HCT116 (cell line): ENCODE results near the gene JPH3.

Source experiments
- EZH2 ChIP-seq: fragments of 200-600 bp; sonication (generic); IDR thresholded peaks from 2 replicates; pipeline ENCODE4 v1.6.1; 2017; ENCODE audit warnings: antibody characterized with exemption, mixed run types
- EZH2phosphoT487 ChIP-seq: fragments of 200-600 bp; IDR thresholded peaks from 2 replicates; pipeline ENCODE4 v1.6.1; 2018; ENCODE audit warnings: antibody characterized with exemption, borderline replicate concordance
- JUND ChIP-seq: IDR thresholded peaks from 2 replicates; pipeline ENCODE4 v1.6.1; 2012
- POLR2A ChIP-seq: IDR thresholded peaks from 2 replicates; pipeline ENCODE4 v1.7.0; 2011; ENCODE audit warnings: borderline replicate concordance; ENCODE audit not compliant: insufficient read depth, insufficient read length; ENCODE audit errors: extremely low read depth
- SIN3A ChIP-seq: IDR thresholded peaks from 2 replicates; pipeline ENCODE4 v1.6.1; 2012; ENCODE audit warnings: low read depth
- TF ChIP-seq, protein P1 (sequence below), 3 experiments: fragments of 200-600 bp in 1 of 3; sonication (generic) in 1 of 3; IDR thresholded peaks in 2 of 3; conservative IDR thresholded peaks in 1 of 3; 2 replicates each; pipeline ENCODE4 v1.5.1; 2012 to 2017; ENCODE audit warnings: low read depth in 2 of 3, low read length in 2 of 3, antibody characterized with exemption in 1 of 3, borderline replicate concordance in 1 of 3, control low read depth in 1 of 3, mild to moderate bottlenecking in 1 of 3, mixed read lengths in 1 of 3, mixed run types in 1 of 3, moderate library complexity in 1 of 3; ENCODE audit not compliant: insufficient read depth in 1 of 3

DNA sequence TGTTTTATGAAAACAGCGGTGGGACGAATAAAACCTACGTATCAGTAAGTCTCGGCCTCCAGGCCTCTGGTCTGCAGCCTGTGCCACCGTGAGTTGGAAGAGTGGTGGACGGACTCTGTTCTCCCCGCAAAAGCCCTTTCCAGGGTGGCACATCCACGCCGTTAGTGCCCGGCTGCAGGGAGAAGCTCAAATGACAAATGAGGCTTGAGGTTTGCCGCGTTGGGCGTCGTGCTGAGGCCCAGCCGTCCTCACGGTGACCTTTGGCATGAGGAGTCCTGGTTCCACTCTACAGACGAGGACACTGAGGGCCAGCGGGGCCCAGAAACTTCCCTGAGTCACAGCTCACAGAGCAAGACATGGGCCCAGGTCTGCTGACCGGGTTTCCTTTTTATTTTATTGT is 40.2 kb downstream of the JPH3 start:
- no peak for TF ChIP-seq EZH2
- TF ChIP-seq, protein P1, sequence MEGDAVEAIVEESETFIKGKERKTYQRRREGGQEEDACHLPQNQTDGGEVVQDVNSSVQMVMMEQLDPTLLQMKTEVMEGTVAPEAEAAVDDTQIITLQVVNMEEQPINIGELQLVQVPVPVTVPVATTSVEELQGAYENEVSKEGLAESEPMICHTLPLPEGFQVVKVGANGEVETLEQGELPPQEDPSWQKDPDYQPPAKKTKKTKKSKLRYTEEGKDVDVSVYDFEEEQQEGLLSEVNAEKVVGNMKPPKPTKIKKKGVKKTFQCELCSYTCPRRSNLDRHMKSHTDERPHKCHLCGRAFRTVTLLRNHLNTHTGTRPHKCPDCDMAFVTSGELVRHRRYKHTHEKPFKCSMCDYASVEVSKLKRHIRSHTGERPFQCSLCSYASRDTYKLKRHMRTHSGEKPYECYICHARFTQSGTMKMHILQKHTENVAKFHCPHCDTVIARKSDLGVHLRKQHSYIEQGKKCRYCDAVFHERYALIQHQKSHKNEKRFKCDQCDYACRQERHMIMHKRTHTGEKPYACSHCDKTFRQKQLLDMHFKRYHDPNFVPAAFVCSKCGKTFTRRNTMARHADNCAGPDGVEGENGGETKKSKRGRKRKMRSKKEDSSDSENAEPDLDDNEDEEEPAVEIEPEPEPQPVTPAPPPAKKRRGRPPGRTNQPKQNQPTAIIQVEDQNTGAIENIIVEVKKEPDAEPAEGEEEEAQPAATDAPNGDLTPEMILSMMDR (IDR thresholded peaks at IDR 0.05 in 2 of 3, conservative IDR thresholded peaks at IDR 0.05 in 1 of 3; ENCODE audit: borderline replicate concordance in 1 of 3, insufficient read depth in 1 of 3, low read depth in 2 of 3, low read length in 2 of 3): no peak
- TF ChIP-seq JUND: no peak
- no peak for TF ChIP-seq EZH2phosphoT487
- no peak for TF ChIP-seq SIN3A
- no peak for TF ChIP-seq POLR2A
